GM19463 (cell line): ENCODE measurements around the gene IGFBP5.

Source experiments
- ATAC-seq: cut with Tn5 transposase; IDR thresholded peaks from one replicate; pipeline ENCODE4 v1.9.1; 2021; ENCODE audit warnings: mild to moderate bottlenecking, moderate library complexity; ENCODE audit not compliant: unreplicated experiment

IGFBP5 gene

GRCh38 chr2:216648105-216648504 is 47.2 kb downstream of the IGFBP5 start:
- no peak for ATAC-seq

- no peak for ATAC-seq
These were observed 49.2 kb downstream of the IGFBP5 start for GRCh38 chr2:216646116-216646515.

- ATAC-seq: no peak
These were observed 49.8 kb downstream of the IGFBP5 start for GRCh38 chr2:216645636-216645950.

GRCh38 chr2:216644842-216645635 is 50.3 kb downstream of the IGFBP5 start:
- no peak for ATAC-seq

DNA sequence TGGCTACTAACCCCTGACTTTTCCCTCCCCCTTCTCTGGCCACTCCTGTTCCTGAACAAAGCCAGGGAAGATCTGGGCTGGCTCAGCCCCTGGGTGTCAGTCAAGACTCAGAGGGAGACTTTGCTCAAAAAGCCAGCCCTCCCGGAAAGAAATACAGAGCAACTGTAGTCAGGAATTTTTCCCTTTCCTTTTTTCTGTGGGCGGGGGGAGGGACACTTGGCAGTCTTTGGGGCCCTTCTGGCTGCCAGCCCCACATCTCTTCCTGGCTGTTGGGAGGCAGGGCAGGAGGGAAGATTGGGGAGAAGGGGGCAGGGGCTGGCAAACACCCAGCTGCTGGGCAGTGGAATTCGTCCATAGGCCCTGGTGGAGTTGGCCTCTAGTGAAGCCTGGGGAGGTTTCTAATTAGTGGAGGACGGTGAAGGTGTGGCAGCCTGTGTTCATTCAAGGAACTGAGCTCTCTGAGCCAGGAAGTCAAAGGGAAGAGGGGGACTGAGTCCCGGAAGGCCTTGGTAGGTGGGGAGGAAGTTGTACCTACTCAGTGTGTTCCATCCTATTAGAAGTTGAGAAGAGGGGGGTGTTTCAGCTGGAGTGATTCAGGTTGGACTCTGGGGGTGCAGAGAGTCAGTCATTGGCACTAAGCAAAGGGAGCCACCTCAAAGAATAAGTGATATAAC is 51.2 kb downstream of the IGFBP5 start:
- ATAC-seq: no peak

DNA sequence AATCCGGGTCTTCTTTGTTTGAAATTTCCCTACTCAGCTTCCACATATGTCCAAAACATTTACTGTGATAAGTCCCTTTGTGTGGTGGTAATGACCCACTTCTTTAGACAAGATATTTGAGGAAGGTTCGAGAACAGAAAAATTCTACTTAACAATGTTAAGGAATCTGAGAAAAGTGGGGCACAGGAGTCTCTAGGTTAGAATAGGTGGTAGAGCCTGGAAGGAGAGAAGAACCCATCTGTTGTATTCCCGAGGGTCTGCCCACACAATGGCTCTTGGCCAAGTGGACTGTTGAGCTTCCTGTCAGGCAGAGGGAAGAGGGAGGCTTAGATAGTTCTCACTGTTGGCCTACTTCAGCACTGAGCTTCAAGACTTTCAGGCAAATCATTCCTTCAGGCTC is 57.9 kb downstream of the IGFBP5 start:
- no peak for ATAC-seq

- no peak for ATAC-seq
These were observed 58.5 kb downstream of the IGFBP5 start for GRCh38 chr2:216636551-216637450.

- no peak for ATAC-seq
These were observed 59.4 kb downstream of the IGFBP5 start for GRCh38 chr2:216635701-216636550.

- ATAC-seq: no peak
These were observed 60.2 kb downstream of the IGFBP5 start for GRCh38 chr2:216635171-216635570.

DNA sequence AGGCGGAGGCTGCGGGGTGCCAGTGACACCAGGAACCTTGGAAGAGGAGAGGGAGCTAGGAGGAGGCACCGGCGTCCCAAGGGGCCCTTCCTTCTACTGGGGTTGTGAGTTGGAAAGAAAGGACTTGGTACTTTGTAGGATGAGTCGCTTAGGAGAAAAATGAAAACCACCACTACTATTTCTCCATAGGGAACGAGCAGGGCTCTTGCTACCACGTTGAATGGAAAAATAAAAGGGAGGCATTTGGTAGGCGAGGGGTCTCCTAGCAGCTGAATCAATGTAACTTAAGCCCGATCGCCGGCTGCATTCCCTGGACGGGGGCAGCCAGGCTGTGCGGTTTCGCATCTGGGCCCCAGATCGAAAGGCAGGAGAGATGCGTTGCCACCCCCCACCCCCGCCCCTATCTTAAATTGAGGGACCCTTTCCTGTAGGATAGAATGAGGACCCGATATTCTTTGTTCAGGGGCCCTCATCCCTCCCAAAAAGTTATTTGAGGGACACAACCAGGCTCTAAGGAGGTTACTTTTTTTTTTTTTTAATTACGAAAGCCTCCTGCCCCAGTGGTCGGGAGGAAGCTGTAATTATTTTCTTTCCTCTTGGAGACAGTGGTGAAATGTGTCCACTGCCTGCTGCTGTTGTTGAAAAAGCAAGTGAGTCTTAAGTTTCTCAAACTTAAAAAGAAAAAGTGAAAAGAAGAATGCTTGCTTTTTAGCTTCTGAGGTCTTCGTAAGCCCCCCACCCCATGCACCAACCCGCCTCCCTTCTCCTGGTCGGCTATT is 60.8 kb downstream of the IGFBP5 start:
- ATAC-seq: no peak

GRCh38 chr2:216633616-216634369 is 61.6 kb downstream of the IGFBP5 start:
- no peak for ATAC-seq

- ATAC-seq: no peak
These were observed 62.3 kb downstream of the IGFBP5 start, which contains the start of gene IGFBP2 for GRCh38 chr2:216632952-216633615. IGFBP2 (plus strand) TSS chr2:216633420; CDS start chr2:216633524, 104 bp downstream.

- no peak for ATAC-seq
These were observed 62.9 kb downstream of the IGFBP5 start for GRCh38 chr2:216632346-216632951.

- ATAC-seq: no peak
These were observed 65.6 kb downstream of the IGFBP5 start for GRCh38 chr2:216629784-216630183.

- no peak for ATAC-seq
These were observed 68.5 kb downstream of the IGFBP5 start for GRCh38 chr2:216626875-216627245.

- ATAC-seq: no peak
These were observed 69.0 kb downstream of the IGFBP5 start for GRCh38 chr2:216626168-216626874.

DNA sequence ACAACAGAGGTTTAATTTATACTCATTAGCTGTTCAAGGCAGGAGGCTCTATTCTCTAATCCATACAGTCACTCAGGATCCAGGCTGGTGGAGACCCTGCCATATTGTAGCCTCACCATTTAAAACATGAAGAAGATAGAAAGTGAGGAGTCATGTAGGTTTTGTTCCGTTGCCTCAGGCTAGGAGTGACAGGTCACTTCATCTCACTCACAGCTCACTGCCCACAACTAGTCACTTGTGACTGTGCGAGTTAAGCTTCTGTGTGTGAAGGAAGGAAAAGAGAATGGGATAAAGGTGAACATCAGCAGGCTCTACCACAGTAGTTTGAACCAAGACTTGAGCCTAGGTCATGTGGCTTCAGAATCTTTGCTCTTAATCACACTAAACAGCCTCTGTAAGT is 71.1 kb downstream of the IGFBP5 start:
- ATAC-seq: no peak

DNA sequence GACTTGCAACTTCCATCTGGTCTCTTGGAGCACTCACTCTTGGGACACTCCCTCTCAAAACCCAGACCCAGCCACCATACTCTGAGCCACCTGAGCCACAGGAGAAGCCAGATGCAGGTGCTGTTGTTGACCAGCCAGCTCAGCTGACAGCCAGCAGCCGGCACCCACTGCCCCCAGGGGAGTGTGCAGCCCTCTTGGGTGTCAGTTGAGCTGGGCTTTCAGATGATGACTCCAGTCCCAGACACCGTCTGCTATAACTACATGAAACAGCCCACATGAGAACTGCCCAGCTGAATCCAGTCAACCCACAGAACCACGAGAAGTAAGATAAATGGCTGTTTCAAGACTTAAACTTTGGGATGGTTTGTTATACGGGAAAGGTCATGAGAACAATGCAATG is 72.8 kb downstream of the IGFBP5 start:
- ATAC-seq: no peak
